GM23338 (cell line): ENCODE results near the gene ADCY7. TPM values are rescaled to one million over a fixed set of nuclear protein-coding genes. Genes with fewer than 3 reads are reported as not detected.

ENCODE experiments used
- ATAC-seq: fragments of 200-7000 bp; cut with Tn5 transposase; 3 replicates; pipeline ENCODE4 v1.9.1; 2020
- DNase-seq: peaks from one replicate; pipeline ENCODE4 v3.0.0-alpha.2; 2015; ENCODE audit warnings: low spot score
- H2AFZ ChIP-seq: fragments of 200-600 bp; sonication (generic); 2 replicates; pipeline ENCODE4 v1.8.0; 2016; ENCODE audit warnings: antibody characterized with exemption, mild to moderate bottlenecking, moderate library complexity
- H3F3A ChIP-seq: fragments of 200-600 bp; sonication (generic); replicated peaks from 2 replicates; pipeline ENCODE4 v1.8.0; 2017; ENCODE audit warnings: antibody characterized with exemption, mixed run types, low read depth
- H3K27ac ChIP-seq: fragments of 200-600 bp; sonication (generic); 2 replicates; pipeline ENCODE4 v1.6.1; 2016; ENCODE audit warnings: low read depth
- H3K27me3 ChIP-seq: fragments of 200-600 bp; sonication (generic); 2 replicates; pipeline ENCODE4 v1.8.0; 2016; ENCODE audit warnings: mild to moderate bottlenecking, mixed run types, moderate library complexity; ENCODE audit not compliant: insufficient read depth
- H3K36me3 ChIP-seq: fragments of 200-600 bp; sonication (generic); 2 replicates; pipeline ENCODE4 v1.8.0; 2016; ENCODE audit warnings: mild to moderate bottlenecking; ENCODE audit not compliant: insufficient read depth
- H3K4me1 ChIP-seq: fragments of 200-600 bp; sonication (generic); 2 replicates; pipeline ENCODE4 v1.8.0; 2016; ENCODE audit warnings: mild to moderate bottlenecking, moderate library complexity; ENCODE audit not compliant: insufficient read depth
- H3K4me2 ChIP-seq: fragments of 200-600 bp; sonication (generic); 2 replicates; pipeline ENCODE4 v1.7.1; 2017; ENCODE audit warnings: mixed run types
- H3K4me3 ChIP-seq: fragments of 200-600 bp; sonication (generic); 2 replicates; pipeline ENCODE4 v1.6.1; 2016; ENCODE audit warnings: mixed run types
- H3K79me2 ChIP-seq: fragments of 200-600 bp; sonication (generic); replicated peaks from 2 replicates; pipeline ENCODE4 v1.8.0; 2017; ENCODE audit warnings: mild to moderate bottlenecking; ENCODE audit not compliant: insufficient read depth
- H3K9me2 ChIP-seq: fragments of 200-600 bp; sonication (generic); 2 replicates; pipeline ENCODE4 v1.8.0; 2017; ENCODE audit not compliant: insufficient read depth
- H4K20me1 ChIP-seq: fragments of 200-600 bp; sonication (generic); replicated peaks from 2 replicates; pipeline ENCODE4 v1.8.0; 2017; ENCODE audit warnings: mild to moderate bottlenecking; ENCODE audit not compliant: insufficient read depth
- H3K27ac Mint-ChIP-seq: 2 replicates; pipeline ENCODE4 v1.8.0; 2020; ENCODE audit warnings: inconsistent platforms, mild to moderate bottlenecking, moderate library complexity, mixed read lengths
- H3K27me3 Mint-ChIP-seq: 3 replicates; pipeline ENCODE4 v1.8.0; 2022; ENCODE audit warnings: low read depth, mild to moderate bottlenecking, moderate library complexity, mixed read lengths, inconsistent platforms; ENCODE audit not compliant: insufficient read depth, poor library complexity
- H3K36me3 Mint-ChIP-seq: 3 replicates; pipeline ENCODE4 v1.8.0; 2021; ENCODE audit warnings: low read depth, mild to moderate bottlenecking, inconsistent platforms, moderate library complexity, mixed read lengths
- H3K4me1 Mint-ChIP-seq: 3 replicates; pipeline ENCODE4 v1.8.0; 2020; ENCODE audit warnings: mild to moderate bottlenecking, inconsistent platforms, mixed read lengths
- H3K4me3 Mint-ChIP-seq: 3 replicates; pipeline ENCODE4 v1.8.0; 2021; ENCODE audit warnings: moderate library complexity, mild to moderate bottlenecking, inconsistent platforms, mixed read lengths
- H3K9me3 Mint-ChIP-seq: 3 replicates; pipeline ENCODE4 v1.8.0; 2020; ENCODE audit warnings: moderate library complexity, mild to moderate bottlenecking, inconsistent platforms, mixed read lengths
- CREB1 ChIP-seq: fragments of 250-450 bp; sonication (Bioruptor Pico); IDR thresholded peaks from 2 replicates; pipeline ENCODE4 v1.5.0; 2020; ENCODE audit warnings: low read depth, mild to moderate bottlenecking, moderate library complexity
- CTCF ChIP-seq, 2 experiments: fragments of 200-600 bp in 1 of 2; sonication (generic) in 1 of 2; conservative IDR thresholded peaks; 2 replicates each; pipeline versions ENCODE4 v1.5.1 to v1.6.1; 2016 to 2017; ENCODE audit warnings: antibody characterized with exemption in 2 of 2, low read depth in 2 of 2, mild to moderate bottlenecking in 2 of 2, moderate library complexity in 1 of 2
- ETS1 ChIP-seq: IDR thresholded peaks from 2 replicates; pipeline ENCODE4 v1.6.1; 2016; ENCODE audit warnings: antibody characterized with exemption
- EZH2 ChIP-seq: fragments of 200-600 bp; sonication (generic); IDR thresholded peaks from one replicate; pipeline ENCODE4 v1.8.0; 2017; ENCODE audit warnings: antibody characterized with exemption, mild to moderate bottlenecking, low read depth; ENCODE audit not compliant: unreplicated experiment
- EZH2phosphoT487 ChIP-seq: fragments of 200-600 bp; sonication (generic); IDR thresholded peaks from one replicate; pipeline ENCODE4 v1.8.1; 2018; ENCODE audit warnings: antibody characterized with exemption; ENCODE audit not compliant: unreplicated experiment
- JUNB ChIP-seq: IDR thresholded peaks from one replicate; pipeline ENCODE4 v1.6.1; 2016; ENCODE audit warnings: antibody characterized with exemption; ENCODE audit not compliant: unreplicated experiment
- NANOG ChIP-seq: IDR thresholded peaks from 2 replicates; pipeline ENCODE4 v1.6.1; 2016; ENCODE audit warnings: antibody characterized with exemption, borderline replicate concordance
- POLR2AphosphoS5 ChIP-seq: IDR thresholded peaks from 2 replicates; pipeline ENCODE4 v1.6.1; 2016; ENCODE audit warnings: antibody characterized with exemption, low read depth
- REST ChIP-seq: IDR thresholded peaks from one replicate; pipeline ENCODE4 v1.6.1; 2018; ENCODE audit warnings: antibody characterized with exemption; ENCODE audit not compliant: unreplicated experiment
- STAT1 ChIP-seq: IDR thresholded peaks from one replicate; pipeline ENCODE4 v1.6.1; 2016; ENCODE audit warnings: antibody characterized with exemption; ENCODE audit not compliant: unreplicated experiment
- ZNF331 ChIP-seq: fragments of 250-450 bp; sonication (Bioruptor Pico); IDR thresholded peaks from 2 replicates; pipeline ENCODE4 v1.5.0; 2020; ENCODE audit warnings: low read depth, mild to moderate bottlenecking, moderate library complexity
- polyA plus RNA-seq: library from polyadenylated mRNA; unstranded; fragments of >200 nt; fragmentation: Nextera tagmentation; extraction: Ambion mirVana; gene quantifications from 2 replicates; pipeline ENCODE4 v1.2.1, GENCODE V29; 2016
- total RNA-seq: library from RNA; depleted of rRNA; stranded (reverse); fragments of >200 nt; shearing (Covaris generic); gene quantifications from 2 replicates; pipeline ENCODE4 v1.2.3, GENCODE V29; 2014

Gene ADCY7
- total and polyA plus RNA-seq, 2 experiments from 2014 or later = 2.4 to 10.5 TPM

GRCh38 chr16:50331570-50331969, 65.2 kb downstream of the ADCY7 start:
- H3K27me3 ChIP-seq = no peaks in the 10 kb centered on the region
- H3K27ac ChIP-seq = no peak overlapping the region
- ATAC-seq (no peak), DNase-seq (no peak)
- Mint-ChIP-seq H3K27me3 (peaks cover 2% of the 10 kb centered on the region), H3K4me3 (no peak overlapping the region), H3K9me3 (no peaks in the 10 kb centered on the region), H3K27ac (no peak overlapping the region), H3K4me1 (no peaks in the 10 kb centered on the region), H3K36me3 (peaks cover 49% of the 10 kb centered on the region)
- H3F3A ChIP-seq = no peaks in the 10 kb centered on the region
- no peak overlapping the region for H3K4me3 ChIP-seq
- no peak overlapping the region for H2AFZ ChIP-seq
- peaks cover 10% of the 10 kb centered on the region; the same call in 1 of the 2 replicates for H3K36me3 ChIP-seq
- peaks cover 17% of the 10 kb centered on the region for H3K79me2 ChIP-seq
- no peak for TF ChIP-seq ETS1
- TF ChIP-seq EZH2phosphoT487 = no peak
- no peaks in the 10 kb centered on the region for H3K9me2 ChIP-seq
- peaks cover 11% of the 10 kb centered on the region; the same call in 1 of the 2 replicates for H4K20me1 ChIP-seq
- no peaks in the 10 kb centered on the region for H3K4me1 ChIP-seq
- H3K4me2 ChIP-seq = no peak overlapping the region

GRCh38 chr16:50332599-50332998, 66.2 kb downstream of the ADCY7 start:
- Histone ChIP-seq H3K9me2 (no peaks in the 10 kb centered on the region), H3K36me3 (peaks cover 10% of the 10 kb centered on the region; the same call in 1 of the 2 replicates), H2AFZ (no peak overlapping the region), H3K79me2 (peaks cover 17% of the 10 kb centered on the region), H3K4me3 (no peak overlapping the region), H4K20me1 (peaks cover 14% of the 10 kb centered on the region), H3K4me1 (no peaks in the 10 kb centered on the region), H3F3A (no peaks in the 10 kb centered on the region), H3K4me2 (no peak overlapping the region), H3K27ac (no peak overlapping the region), H3K27me3 (no peaks in the 10 kb centered on the region)
- no peak overlapping the region for H3K4me3 Mint-ChIP-seq
- peaks cover 46% of the 10 kb centered on the region for H3K36me3 Mint-ChIP-seq
- TF ChIP-seq EZH2phosphoT487 = no peak
- no peak for TF ChIP-seq REST
- no peak for TF ChIP-seq CTCF (conservative IDR thresholded peaks at IDR 0.05; ENCODE audit: low read depth in 2 of 2)
- TF ChIP-seq CREB1 = no peak
- TF ChIP-seq NANOG = no peak
- no peak for TF ChIP-seq EZH2
- no peak for TF ChIP-seq ZNF331 (CRISPR knock-in tag)
- TF ChIP-seq JUNB = no peak
- TF ChIP-seq STAT1 = no peak
- no peak for TF ChIP-seq POLR2AphosphoS5
- H3K27me3 Mint-ChIP-seq = peaks cover 2% of the 10 kb centered on the region
- H3K4me1 Mint-ChIP-seq = no peaks in the 10 kb centered on the region
- no peak overlapping the region for H3K27ac Mint-ChIP-seq
- ATAC-seq (no peak), DNase-seq (no peak)
- no peaks in the 10 kb centered on the region for H3K9me3 Mint-ChIP-seq
